GM19467 (cell line): ENCODE data around the gene GPX1.
"Not testable (repeated sequence)": the region's sequence is repeated elsewhere in the genome, so short reads cannot be mapped to it uniquely, and the experiment has no call there.

Experiments
- ATAC-seq: cut with Tn5 transposase; IDR thresholded peaks from one replicate; pipeline ENCODE4 v1.9.1; 2021; ENCODE audit warnings: mild to moderate bottlenecking, moderate library complexity; ENCODE audit not compliant: unreplicated experiment

The GPX1 gene

GRCh38 chr3:49358217-49358883 lies at the start of gene GPX1:
TSS of gene GPX1 (minus strand) at chr3:49358353. CDS start at chr3:49358278, 75 bp downstream.
- ATAC-seq, result peak; percentile 75

GRCh38 chr3:49406571-49407565 lies 48.7 kb upstream of the GPX1 start:
- no peak for ATAC-seq

- ATAC-seq, result not testable (repeated sequence)
These were observed 47.4 kb upstream of the GPX1 start for GRCh38 chr3:49405570-49405969.

- ATAC-seq, result no peak
These were observed 45.7 kb upstream of the GPX1 start for GRCh38 chr3:49403891-49404290.

DNA sequence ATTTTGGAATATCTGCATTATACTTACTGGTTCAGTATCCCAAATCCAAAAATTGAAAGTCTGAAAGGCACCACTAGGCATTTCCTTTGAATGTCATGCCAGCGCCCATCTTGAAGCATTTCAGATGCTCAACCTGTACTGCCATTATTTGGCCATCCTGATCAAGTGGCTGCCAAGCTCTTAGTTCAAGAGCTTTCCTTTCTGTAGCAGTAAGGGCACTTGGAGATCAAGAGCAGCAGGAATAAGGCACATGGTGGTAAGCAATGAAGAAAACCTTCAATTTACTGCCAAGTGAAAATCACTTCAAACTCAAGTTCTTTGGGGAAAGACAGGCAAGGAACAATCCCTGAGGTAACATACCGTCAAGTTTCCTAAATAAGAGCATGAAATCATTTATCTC lies 43.6 kb upstream of the GPX1 start:
- ATAC-seq, result no peak

- no peak for ATAC-seq
These were observed 41.3 kb upstream of the GPX1 start for GRCh38 chr3:49399461-49399860.

GRCh38 chr3:49397470-49397869 lies 39.3 kb upstream of the GPX1 start:
- no peak for ATAC-seq

GRCh38 chr3:49391310-49391709 lies 33.2 kb upstream of the GPX1 start:
- ATAC-seq, result not testable (repeated sequence)

- ATAC-seq, result no peak
These were observed 31.1 kb upstream of the GPX1 start for GRCh38 chr3:49389297-49389696.

- ATAC-seq, result no peak
These were observed 30.2 kb upstream of the GPX1 start for GRCh38 chr3:49388289-49388820.

- ATAC-seq, result no peak
These were observed 29.6 kb upstream of the GPX1 start for GRCh38 chr3:49387721-49388120.

DNA sequence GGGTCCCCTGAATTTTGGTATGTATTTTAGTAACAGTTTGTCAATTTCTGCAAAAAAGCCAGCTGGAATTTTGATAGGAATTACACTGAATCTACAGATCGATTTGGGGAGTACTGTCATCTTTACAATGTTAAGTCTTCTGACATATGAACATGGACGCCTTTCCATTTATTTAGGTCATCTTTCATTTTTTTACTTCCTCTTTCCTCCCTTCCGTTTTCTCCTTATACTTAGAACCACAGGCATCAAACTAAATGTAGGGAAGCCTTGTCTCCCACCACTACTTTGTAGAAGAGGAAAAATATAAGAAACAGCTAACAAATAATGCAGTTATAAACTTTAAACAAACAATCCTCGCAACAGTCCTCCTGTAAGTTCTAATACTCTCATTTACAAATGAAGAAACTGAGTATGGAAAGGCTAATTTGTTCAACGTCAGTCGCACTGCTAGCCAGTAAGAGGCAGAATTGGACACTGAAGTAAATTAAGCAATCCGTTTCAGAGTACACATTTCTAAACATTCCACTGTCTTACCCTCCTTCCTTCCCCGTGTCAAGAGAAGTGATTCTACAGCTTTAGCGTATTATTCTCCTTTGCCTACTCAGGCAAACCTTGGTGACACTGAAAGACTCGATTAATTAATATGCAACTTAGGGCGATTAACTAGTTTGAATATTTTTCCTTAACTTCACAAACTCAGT lies 28.1 kb upstream of the GPX1 start:
- no peak for ATAC-seq

- ATAC-seq, result no peak
These were observed 27.5 kb upstream of the GPX1 start for GRCh38 chr3:49385617-49386016.

- no peak for ATAC-seq
These were observed 25.2 kb upstream of the GPX1 start for GRCh38 chr3:49383387-49383786.

DNA sequence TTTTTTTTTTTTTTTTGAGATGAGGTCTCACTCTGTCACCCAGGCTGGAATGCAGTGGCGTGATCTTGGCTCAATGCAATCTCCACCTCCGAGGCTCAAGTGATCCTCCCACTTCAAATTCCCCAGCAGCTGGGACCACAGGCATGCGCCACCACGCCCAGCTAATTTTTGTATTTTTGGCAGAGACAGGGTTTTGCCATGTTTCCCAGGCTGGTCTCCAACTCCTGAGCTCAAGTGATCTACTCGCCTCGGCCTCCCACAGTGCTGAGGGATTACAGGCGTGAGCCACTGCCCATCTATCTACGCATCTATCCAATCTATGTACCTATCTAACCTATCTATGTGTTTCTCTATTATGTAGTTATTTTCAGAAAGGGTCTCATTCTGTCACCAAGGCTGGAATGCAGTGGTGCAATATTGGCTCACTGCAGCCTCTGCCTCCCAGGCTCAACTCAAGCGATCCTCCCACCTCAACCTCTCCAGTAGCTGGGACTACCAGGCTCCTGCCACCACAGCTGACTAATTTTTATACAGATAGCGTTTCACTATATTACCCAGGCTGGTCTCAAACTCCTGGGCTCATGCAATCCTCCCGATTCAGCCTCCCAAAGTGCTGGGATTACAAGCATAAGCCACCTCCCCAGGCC lies 20.2 kb upstream of the GPX1 start:
- ATAC-seq, result no peak

GRCh38 chr3:49377483-49377882 lies 19.3 kb upstream of the GPX1 start:
- no peak for ATAC-seq

DNA sequence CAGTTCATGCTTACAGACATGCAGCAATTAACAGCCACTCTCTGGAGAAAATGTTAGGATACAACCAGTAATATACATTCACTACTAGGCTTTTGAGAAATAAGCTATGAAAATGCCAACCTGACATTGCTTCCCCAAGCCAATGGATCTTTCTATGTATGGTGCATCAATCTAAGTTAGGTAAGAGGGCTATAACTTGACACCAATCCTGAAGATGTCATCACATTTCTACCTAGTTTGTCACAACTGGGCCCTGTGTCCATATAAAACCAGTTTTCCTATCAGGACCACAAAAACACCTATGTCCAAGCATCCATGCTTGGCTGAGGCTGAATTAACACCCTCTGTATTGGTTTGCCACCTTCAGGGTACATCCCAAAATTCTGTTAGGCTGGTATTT lies 13.8 kb upstream of the GPX1 start:
- no peak for ATAC-seq

DNA sequence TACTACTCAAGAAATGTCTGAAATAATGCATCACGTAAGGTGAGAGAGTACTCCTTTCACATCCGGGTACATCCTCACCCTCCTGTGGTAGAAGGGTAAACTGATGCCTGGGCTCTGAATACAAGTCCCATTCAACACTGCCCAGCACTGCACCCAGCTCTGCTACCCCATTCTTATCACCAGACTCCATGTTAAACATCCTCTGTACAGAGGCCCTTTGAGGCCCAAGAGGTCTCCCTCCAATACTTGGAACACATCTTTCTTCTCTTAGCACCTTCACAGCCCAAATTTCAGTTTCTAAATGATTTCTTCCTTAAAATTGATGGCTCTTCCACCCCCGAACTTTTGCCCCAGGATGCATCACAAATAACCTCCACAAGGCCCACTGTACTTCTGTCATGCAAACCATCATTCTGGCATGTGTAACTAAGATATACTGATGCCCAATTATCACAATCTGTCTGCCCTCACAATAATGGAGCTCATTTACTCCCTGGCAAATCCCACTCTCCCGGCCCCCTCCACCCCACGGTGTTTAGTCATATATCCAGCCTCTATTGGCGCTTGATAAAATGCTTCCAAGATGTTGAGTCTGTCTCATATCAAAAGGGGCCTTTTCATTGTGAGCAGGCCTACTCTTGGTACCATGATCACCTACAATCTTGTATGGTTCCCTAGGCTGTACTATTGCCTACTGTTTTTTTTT lies 12.6 kb upstream of the GPX1 start:
- no peak for ATAC-seq

DNA sequence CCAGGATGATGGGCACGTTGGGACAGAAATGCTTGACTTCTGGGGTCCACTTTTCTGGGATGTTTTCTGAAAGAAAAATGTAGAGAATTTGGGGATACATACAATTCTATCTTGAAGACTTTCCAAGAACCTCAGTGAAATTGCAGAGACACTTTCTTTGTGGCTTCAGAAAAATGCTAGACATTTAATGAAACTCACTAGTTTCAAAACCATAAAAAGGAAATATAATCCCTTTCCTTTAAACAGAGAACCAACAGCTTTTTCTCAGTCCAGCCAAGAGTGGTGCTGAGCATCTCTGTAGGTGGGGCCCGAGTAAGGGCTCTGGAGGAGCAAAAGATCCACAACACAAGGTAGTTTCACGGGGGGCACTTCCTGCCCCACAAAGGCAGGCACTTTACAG lies 4.4 kb upstream of the GPX1 start:
- ATAC-seq, result no peak

DNA sequence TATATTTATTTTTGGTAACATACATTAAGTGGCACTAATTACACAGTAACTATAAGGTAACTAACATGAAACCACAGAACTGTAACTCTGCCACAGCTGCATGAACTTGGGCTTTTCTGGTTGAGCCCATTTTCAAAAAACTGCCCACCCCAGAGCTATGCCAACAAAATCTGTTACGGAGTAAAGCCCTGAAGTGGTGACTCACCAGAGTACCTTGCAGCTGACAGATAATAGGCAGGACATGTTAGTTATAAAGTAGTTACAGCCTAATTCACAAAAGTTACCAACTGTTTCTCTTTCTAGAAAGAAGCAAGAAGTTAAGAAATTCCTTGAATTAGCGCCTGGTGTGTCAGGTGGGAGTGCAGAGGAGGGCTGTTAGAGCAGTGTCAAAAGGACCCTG lies 1.5 kb upstream of the GPX1 start:
- ATAC-seq, result no peak
